K562 (cell line): Measurements from ENCODE around the gene TMEM100. TPM values are rescaled to one million over a fixed set of nuclear protein-coding genes. Genes with fewer than 3 reads are reported as not detected.
A peak's percentile ranks its signal among the peaks of the same experiment; 100 is the strongest.

Source experiments
- ATF1 ChIP-seq, 2 experiments: fragments of 450-650 bp in 1 of 2; IDR thresholded peaks; 2 replicates each; pipeline ENCODE4 v1.6.1; 2016; ENCODE audit warnings: missing compliant biosample characterization in 1 of 2, missing genetic modification characterization in 1 of 2
- BRD9 ChIP-seq: fragments of 450-650 bp; IDR thresholded peaks from 2 replicates; pipeline ENCODE4 v1.6.1; 2018; ENCODE audit warnings: low read depth; ENCODE audit not compliant: partially characterized antibody
- C11orf30 ChIP-seq: fragments of 450-650 bp; IDR thresholded peaks from 2 replicates; pipeline ENCODE4 v1.6.1; 2016; ENCODE audit warnings: low read depth, mild to moderate bottlenecking
- CHAMP1 ChIP-seq: fragments of 450-650 bp; IDR thresholded peaks from 2 replicates; pipeline ENCODE4 v1.6.1; 2016; ENCODE audit warnings: mild to moderate bottlenecking
- CREB1 ChIP-seq, 2 experiments: sonication (generic) in 1 of 2; formaldehyde crosslinking in 1 of 2; IDR thresholded peaks; 2 replicates each; pipeline versions ENCODE4 v1.6.1 to v1.8.0; 2012 to 2022; ENCODE audit warnings: inconsistent platforms in 1 of 2, mild to moderate bottlenecking in 1 of 2, missing genetic modification reagents in 1 of 2, moderate library complexity in 1 of 2
- GABPA ChIP-seq: fragments of 200-800 bp; sonication (Bioruptor generic); conservative IDR thresholded peaks from 2 replicates; pipeline ENCODE4 v1.6.1; 2016; ENCODE audit warnings: low read depth, missing genetic modification characterization, missing compliant biosample characterization
- HDAC1 ChIP-seq, 2 experiments: fragments of 450-650 bp; IDR thresholded peaks; 2 replicates each; pipeline ENCODE4 v1.6.1; 2016 to 2017; ENCODE audit warnings: inconsistent platforms in 1 of 2, mild to moderate bottlenecking in 1 of 2, moderate library complexity in 1 of 2
- MAFK ChIP-seq: IDR thresholded peaks from 2 replicates; pipeline ENCODE4 v1.6.1; 2011; ENCODE audit warnings: low read length, improper control_type of control experiment
- NBN ChIP-seq: fragments of 450-650 bp; IDR thresholded peaks from 2 replicates; pipeline ENCODE4 v1.6.1; 2016; ENCODE audit warnings: low read depth, mild to moderate bottlenecking
- SMARCA4 ChIP-seq: fragments of 450-650 bp; IDR thresholded peaks from 2 replicates; pipeline ENCODE4 v1.6.1; 2016
- ZBTB9 ChIP-seq: fragments of 450-650 bp; formaldehyde crosslinking; IDR thresholded peaks from 2 replicates; pipeline ENCODE4 v1.4.0; 2020; ENCODE audit warnings: mild to moderate bottlenecking, moderate library complexity
- ZFP91 ChIP-seq: sonication (generic); formaldehyde crosslinking; IDR thresholded peaks from 2 replicates; pipeline ENCODE4 v1.8.0; 2022; ENCODE audit warnings: mild to moderate bottlenecking, missing genetic modification reagents
- ZNF740 ChIP-seq, 3 experiments: fragments of 200-800 bp in 1 of 3; sonication (Bioruptor generic) in 1 of 3; sonication (generic) in 1 of 3; formaldehyde crosslinking in 1 of 3; IDR thresholded peaks; 2 replicates each; pipeline versions ENCODE4 v1.6.1 to v1.8.0; 2016 to 2022; ENCODE audit warnings: mild to moderate bottlenecking in 2 of 3, missing compliant biosample characterization in 2 of 3, missing genetic modification characterization in 2 of 3, missing genetic modification reagents in 1 of 3
- polyA plus RNA-seq, 8 experiments: library from polyadenylated mRNA; depleted of rRNA in 4 of 8; stranded (reverse) in 5 of 8; unstranded in 3 of 8; fragments of >200 nt; fragmentation: Nextera tagmentation in 2 of 8; fragmentation: Illumina TruSeq in 1 of 8; extraction: Ambion mirVana in 2 of 8; extraction: Trizol in 1 of 8; gene quantifications; 2 replicates each; pipeline versions ENCODE4 v1.2.1 to v1.2.3, GENCODE V29; 2011 to 2014; ENCODE audit warnings: inconsistent platforms in 1 of 8, missing spikeins in 1 of 8
- total RNA-seq, 7 experiments: library from RNA; depleted of rRNA in 6 of 7; stranded (reverse); fragments of >200 nt in 6 of 7; fragmentation: Illumina TruSeq in 2 of 7; extraction: Trizol in 2 of 7; gene quantifications; 2 replicates each; pipeline versions ENCODE4 v1.2.1 to v1.2.3, GENCODE V29; 2011 to 2021; ENCODE audit warnings: low replicate concordance in 1 of 7
- TF ChIP-seq, protein P1 (sequence below): fragments of 450-650 bp; IDR thresholded peaks from 2 replicates; pipeline ENCODE4 v1.6.1; 2016; ENCODE audit warnings: borderline replicate concordance
- TF ChIP-seq, protein P2 (sequence below): fragments of 450-650 bp; IDR thresholded peaks from 2 replicates; pipeline ENCODE4 v1.6.1; 2016; ENCODE audit warnings: antibody characterized with exemption

TMEM100 gene
- total and polyA plus RNA-seq, 9 of the 15 experiments (the other 6 are each of a cell fraction or from before 2014, with no cell fraction given): 0.12 to 0.50 (median 0.19) TPM

DNA sequence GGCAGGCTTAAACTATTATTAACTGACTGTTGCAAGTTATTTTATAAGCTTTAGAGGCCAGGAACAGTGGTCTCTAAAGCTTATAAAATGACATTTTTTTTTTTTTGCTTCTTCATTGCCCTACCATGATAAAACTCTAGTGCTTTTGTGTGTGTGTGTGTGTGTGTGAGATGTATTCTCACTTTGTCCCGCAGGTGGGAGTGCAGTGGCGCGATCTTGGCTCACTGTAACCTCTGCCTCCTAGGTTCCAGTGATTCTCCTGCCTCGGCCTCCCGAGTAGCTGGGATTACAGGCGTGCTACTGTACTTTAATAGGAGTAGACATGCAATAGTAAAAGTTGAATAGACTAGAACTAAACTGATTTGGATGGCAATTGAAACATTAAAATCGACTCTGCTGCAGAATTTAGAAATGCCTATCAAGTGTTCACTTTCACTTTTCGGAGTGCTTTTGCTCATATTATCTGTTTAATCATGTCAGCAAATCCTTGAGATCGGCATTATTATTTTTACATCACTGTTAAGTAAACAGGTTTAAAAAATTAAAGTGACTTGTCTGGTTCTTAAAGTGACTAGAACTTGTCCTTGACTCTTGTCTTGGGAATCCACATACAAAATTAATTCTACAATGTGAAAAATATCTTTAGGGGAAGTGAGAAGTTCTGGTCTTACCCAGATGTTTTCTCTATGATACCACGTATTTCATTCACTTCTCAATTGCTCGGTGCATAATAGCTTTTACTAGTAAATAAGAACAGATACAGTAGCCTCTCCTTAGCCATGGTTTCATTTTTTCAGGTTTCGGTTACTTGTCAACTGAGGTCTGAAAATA is 19.8 kb upstream of the TMEM100 start (continued):
- TF ChIP-seq CHAMP1: 0 out of 2 replicates have a peak, but pooled peaks have one; percentile 20
- TF ChIP-seq ATF1 (CRISPR knock-in tag; IDR thresholded peaks at IDR 0.05): no peak
- 0 out of 2 replicates have a peak, but pooled peaks have one; percentile 2 for TF ChIP-seq ATF1 (tag; IDR thresholded peaks at IDR 0.05)
- 0 out of 4 replicates have a peak, but pooled peaks of 1 of the 2 experiments have one; percentile 25 for TF ChIP-seq HDAC1 (IDR thresholded peaks at IDR 0.05)
- 0 out of 2 replicates have a peak, but pooled peaks have one; percentile 18 for TF ChIP-seq SMARCA4
- TF ChIP-seq NBN: 0 out of 2 replicates have a peak, but pooled peaks have one; percentile 24
- TF ChIP-seq, protein P1, sequence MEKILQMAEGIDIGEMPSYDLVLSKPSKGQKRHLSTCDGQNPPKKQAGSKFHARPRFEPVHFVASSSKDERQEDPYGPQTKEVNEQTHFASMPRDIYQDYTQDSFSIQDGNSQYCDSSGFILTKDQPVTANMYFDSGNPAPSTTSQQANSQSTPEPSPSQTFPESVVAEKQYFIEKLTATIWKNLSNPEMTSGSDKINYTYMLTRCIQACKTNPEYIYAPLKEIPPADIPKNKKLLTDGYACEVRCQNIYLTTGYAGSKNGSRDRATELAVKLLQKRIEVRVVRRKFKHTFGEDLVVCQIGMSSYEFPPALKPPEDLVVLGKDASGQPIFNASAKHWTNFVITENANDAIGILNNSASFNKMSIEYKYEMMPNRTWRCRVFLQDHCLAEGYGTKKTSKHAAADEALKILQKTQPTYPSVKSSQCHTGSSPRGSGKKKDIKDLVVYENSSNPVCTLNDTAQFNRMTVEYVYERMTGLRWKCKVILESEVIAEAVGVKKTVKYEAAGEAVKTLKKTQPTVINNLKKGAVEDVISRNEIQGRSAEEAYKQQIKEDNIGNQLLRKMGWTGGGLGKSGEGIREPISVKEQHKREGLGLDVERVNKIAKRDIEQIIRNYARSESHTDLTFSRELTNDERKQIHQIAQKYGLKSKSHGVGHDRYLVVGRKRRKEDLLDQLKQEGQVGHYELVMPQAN: no peak
- TF ChIP-seq MAFK: 0 out of 2 replicates have a peak, but pooled peaks have one; percentile 21
- TF ChIP-seq ZFP91 (CRISPR knock-in tag): no peak
- TF ChIP-seq, protein P2, sequence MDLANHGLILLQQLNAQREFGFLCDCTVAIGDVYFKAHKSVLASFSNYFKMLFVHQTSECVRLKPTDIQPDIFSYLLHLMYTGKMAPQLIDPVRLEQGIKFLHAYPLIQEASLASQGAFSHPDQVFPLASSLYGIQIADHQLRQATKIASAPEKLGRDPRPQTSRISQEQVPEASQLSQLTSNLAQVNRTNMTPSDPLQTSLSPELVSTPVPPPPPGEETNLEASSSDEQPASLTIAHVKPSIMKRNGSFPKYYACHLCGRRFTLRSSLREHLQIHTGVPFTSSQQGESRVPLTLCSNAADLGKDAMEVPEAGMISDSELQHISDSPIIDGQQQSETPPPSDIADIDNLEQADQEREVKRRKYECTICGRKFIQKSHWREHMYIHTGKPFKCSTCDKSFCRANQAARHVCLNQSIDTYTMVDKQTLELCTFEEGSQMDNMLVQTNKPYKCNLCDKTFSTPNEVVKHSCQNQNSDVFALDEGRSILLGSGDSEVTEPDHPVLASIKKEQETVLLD: 0 out of 2 replicates have a peak, but pooled peaks have one; percentile 31
- no peak for TF ChIP-seq CREB1 (IDR thresholded peaks at IDR 0.05)
- no peak for TF ChIP-seq CREB1 (CRISPR knock-in tag; IDR thresholded peaks at IDR 0.05)
- TF ChIP-seq ZNF740 (CRISPR knock-in tag; IDR thresholded peaks at IDR 0.05): no peak
- no peak for TF ChIP-seq ZNF740 (tag; IDR thresholded peaks at IDR 0.05)
- TF ChIP-seq C11orf30: peak; percentile 76
- TF ChIP-seq ZBTB9: no peak
- TF ChIP-seq GABPA: no peak
- TF ChIP-seq BRD9: peak; percentile 45
